AG04449 (cell line): Measurements from ENCODE around the gene RNASE8.
A peak's percentile ranks its signal among the peaks of the same experiment; 100 is the strongest.

Source experiments
- CTCF ChIA-PET: fragments of 350-600 bp; formaldehyde crosslinking; extraction: SDS; loops from one replicate; lab custom pipeline; 2021; ENCODE audit warnings: antibody characterized with exemption; lab: Yijun Ruan, JAX
- POLR2A ChIA-PET: fragments of 400-600, 350-600 bp; formaldehyde crosslinking; extraction: SDS; loops from one replicate; lab custom pipeline; 2020; ENCODE audit warnings: antibody characterized with exemption, inconsistent platforms; lab: Yijun Ruan, JAX
- DNase-seq: peaks from one replicate; pipeline ENCODE4 v3.0.0-alpha.2; 2010; ENCODE audit warnings: low read depth, low spot score
- H3K4me3 ChIP-seq: 2 replicates; pipeline ENCODE4 v1.5.1; 2011; ENCODE audit warnings: low read depth, mild to moderate bottlenecking, control low read depth, low read length
- TF ChIP-seq, protein P1 (sequence below): IDR thresholded peaks from one replicate; pipeline ENCODE4 v1.5.1; 2011; ENCODE audit warnings: mild to moderate bottlenecking, moderate library complexity, low read length, control low read depth, inconsistent platforms; ENCODE audit not compliant: insufficient read depth; ENCODE audit errors: missing control alignments

The RNASE8 gene

DNA sequence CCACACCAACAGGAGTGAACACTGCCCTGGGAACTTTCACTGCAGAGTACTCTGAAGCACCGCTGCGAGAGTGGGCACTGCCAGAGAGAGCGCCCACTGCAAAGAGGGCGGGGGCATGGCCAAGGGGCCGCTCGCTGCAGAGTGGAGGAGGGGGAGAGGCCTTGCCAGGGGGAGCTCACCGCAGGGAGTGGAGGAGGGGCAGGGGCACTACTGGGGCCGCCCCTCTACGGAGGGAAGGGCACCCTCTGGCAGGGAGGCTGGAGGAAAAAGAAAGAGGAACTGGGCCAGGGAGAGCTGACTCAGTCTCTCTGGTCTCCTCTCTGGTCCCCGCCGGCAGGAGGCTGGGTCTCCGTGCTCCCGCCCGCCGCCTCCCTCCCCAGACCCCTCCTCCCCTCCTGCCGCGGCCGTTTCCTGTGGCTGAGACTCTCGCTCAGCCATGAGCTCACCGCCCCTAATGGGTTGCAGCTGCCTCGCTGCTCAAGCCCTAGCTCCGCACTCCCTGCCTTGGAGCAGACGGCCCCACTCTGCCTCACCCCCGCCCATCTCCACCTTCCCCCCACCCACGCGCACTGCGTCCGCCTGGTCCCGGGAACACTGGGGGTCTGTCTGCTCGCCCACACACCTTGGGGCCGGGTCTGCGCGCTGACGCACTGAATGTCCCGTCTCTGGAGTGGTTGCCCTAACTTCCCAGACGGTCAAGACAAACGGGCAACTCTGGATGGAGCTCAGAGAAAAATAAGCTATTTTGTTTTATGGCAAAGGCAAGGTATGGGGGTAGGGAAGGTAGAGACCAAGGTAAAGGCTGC, 13.8 kb downstream of the RNASE8 start:
- TF ChIP-seq, protein P1, sequence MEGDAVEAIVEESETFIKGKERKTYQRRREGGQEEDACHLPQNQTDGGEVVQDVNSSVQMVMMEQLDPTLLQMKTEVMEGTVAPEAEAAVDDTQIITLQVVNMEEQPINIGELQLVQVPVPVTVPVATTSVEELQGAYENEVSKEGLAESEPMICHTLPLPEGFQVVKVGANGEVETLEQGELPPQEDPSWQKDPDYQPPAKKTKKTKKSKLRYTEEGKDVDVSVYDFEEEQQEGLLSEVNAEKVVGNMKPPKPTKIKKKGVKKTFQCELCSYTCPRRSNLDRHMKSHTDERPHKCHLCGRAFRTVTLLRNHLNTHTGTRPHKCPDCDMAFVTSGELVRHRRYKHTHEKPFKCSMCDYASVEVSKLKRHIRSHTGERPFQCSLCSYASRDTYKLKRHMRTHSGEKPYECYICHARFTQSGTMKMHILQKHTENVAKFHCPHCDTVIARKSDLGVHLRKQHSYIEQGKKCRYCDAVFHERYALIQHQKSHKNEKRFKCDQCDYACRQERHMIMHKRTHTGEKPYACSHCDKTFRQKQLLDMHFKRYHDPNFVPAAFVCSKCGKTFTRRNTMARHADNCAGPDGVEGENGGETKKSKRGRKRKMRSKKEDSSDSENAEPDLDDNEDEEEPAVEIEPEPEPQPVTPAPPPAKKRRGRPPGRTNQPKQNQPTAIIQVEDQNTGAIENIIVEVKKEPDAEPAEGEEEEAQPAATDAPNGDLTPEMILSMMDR: no peak
- peak overlapping the region; percentile 81 for H3K4me3 ChIP-seq
- ChIA-PET POLR2A (interaction anchor here (0.6 to 3.6 kb wide), 21 partner anchors 8 to 728 kb away, joined by 3 to 42 read pairs (median 5); partner anchors contain the start of genes APEX1, METTL3, OSGEP and PARP2), CTCF (interaction anchor here (0.7 to 6.6 kb wide), 15 partner anchors 10 to 388 kb away, joined by 3 to 164 read pairs (median 7); partner anchors contain the start of gene TMEM253)
- no peak for DNase-seq

DNA sequence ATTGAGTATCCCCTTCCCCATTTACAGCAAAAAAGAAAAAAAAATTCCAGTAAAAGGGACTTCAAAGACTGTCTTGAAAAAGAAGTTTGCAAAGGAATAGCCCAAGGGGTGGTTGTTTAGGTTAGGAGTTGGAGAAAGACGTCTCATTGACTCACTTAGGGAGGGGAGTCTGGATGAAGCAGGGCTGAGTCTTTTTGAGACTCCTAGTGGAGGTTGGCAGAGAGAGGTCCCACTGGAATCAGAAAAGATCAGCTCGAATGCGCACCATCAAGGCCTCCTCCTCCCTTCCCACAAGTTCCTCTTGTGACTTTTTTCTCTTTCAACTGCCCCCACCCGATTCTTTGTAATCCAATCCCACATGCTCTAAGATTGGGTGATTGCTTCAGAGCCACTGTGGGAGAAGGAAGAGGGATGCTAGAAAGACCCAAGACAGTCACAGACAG, 14.4 kb downstream of the RNASE8 start:
- no peak for DNase-seq
- H3K4me3 ChIP-seq: peak overlapping the region; percentile 81
- ChIA-PET POLR2A (interaction anchor here (0.6 to 3.6 kb wide), 16 partner anchors 8 to 729 kb away, joined by 3 to 42 read pairs (median 6); partner anchors contain the start of genes APEX1, OSGEP, PARP2 and TMEM253), CTCF (interaction anchor here (1.3 to 6.6 kb wide), 10 partner anchors 11 to 61 kb away, joined by 3 to 164 read pairs (median 26); partner anchors contain the start of gene TMEM253)
- TF ChIP-seq, protein P1: peak; percentile 4

DNA sequence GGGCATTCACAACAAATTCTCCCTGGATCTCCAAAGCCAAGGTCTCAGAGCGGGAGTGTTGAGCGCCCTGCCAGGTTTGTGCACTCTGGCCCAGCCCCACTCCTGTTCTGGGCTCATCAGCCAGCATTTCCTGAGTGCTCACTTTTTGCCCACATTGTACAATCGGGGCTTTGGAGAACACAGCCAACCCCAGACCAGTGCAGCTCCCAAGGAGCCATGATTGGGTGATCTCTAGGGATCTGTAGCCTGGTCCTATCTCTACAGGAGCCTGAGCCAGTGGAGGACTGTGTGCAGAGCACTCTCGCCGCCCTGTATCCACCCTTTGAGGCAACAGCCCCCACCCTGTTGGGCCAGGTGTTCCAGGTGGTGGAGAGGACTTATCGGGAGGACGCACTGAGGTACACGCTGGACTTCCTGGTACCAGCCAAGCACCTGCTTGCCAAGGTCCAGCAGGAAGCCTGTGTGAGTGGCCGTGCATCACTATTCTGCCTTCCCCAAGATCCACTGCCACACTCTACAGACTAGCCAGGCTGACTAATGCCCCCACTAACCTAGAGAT, 15.2 kb downstream of the RNASE8 start:
- TF ChIP-seq, protein P1: no peak
- DNase-seq: no peak
- POLR2A ChIA-PET: interaction anchor here (1.6 to 3.6 kb wide), 5 partner anchors 11 to 31 kb away, joined by 8 to 42 read pairs (median 16); no protein-coding TSS in a partner anchor
- CTCF ChIA-PET: interaction anchor here (0.9 to 6.6 kb wide), 8 partner anchors 11 to 102 kb away, joined by 3 to 164 read pairs (median 42); no protein-coding TSS in a partner anchor
- no peak overlapping the region for H3K4me3 ChIP-seq

DNA sequence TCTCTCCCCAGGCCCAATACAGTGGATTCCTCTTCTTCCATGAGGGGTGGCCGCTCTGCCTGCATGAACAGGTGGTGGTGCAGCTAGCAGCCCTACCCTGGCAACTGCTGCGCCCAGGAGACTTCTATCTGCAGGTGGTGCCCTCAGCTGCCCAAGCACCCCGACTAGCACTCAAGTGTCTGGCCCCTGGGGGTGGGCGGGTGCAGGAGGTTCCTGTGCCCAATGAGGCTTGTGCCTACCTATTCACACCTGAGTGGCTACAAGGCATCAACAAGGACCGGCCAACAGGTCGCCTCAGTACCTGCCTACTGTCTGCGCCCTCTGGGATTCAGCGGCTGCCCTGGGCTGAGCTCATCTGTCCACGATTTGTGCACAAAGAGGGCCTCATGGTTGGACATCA, 16.3 kb downstream of the RNASE8 start:
- ChIA-PET CTCF (interaction anchor here (0.8 to 6.6 kb wide), 8 partner anchors 11 to 103 kb away, joined by 3 to 164 read pairs (median 6); no protein-coding TSS in a partner anchor), POLR2A (no interaction called here)
- TF ChIP-seq, protein P1: no peak
- H3K4me3 ChIP-seq: no peak overlapping the region
- DNase-seq: no peak

DNA sequence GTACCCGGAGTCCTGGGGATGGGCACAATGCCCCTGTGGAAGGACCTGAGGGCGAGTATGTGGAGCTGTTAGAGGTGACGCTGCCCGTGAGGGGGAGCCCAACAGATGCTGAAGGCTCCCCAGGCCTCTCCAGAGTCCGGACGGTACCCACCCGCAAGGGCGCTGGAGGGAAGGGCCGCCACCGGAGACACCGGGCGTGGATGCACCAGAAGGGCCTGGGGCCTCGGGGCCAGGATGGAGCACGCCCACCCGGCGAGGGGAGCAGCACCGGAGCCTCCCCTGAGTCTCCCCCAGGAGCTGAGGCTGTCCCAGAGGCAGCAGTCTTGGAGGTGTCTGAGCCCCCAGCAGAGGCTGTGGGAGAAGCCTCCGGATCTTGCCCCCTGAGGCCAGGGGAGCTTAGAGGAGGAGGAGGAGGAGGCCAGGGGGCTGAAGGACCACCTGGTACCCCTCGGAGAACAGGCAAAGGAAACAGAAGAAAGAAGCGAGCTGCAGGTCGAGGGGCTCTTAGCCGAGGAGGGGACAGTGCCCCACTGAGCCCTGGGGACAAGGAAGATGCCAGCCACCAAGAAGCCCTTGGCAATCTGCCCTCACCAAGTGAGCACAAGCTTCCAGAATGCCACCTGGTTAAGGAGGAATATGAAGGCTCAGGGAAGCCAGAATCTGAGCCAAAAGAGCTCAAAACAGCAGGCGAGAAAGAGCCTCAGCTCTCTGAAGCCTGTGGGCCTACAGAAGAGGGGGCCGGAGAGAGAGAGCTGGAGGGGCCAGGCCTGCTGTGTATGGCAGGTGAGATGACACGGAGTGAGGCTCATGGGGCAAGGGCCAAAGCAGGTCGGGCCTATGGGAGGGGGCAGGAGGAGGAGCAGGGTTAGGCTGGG, 17.0 kb downstream of the RNASE8 start:
- no peak overlapping the region for H3K4me3 ChIP-seq
- CTCF ChIA-PET: interaction anchor here (0.8 to 6.6 kb wide), 8 partner anchors 10 to 60 kb away, joined by 3 to 164 read pairs (median 6); no protein-coding TSS in a partner anchor
- TF ChIP-seq, protein P1: no peak
- no peak for DNase-seq
- POLR2A ChIA-PET: no interaction called here
